Liver (tissue), 9 donors: ENCODE measurements around the gene SNAI1. TPM values are rescaled to one million over a fixed set of nuclear protein-coding genes. Genes with fewer than 3 reads are reported as not detected.

Source experiments
- DNase-seq: peaks from one replicate; pipeline ENCODE4 v3.0.0-alpha.2; 2017; ENCODE audit warnings: low spot score
- H3K27ac ChIP-seq, 2 donors: one replicate each; pipeline ENCODE4 v1.7.0; 2013; ENCODE audit warnings: inconsistent platforms in 2 of 2, low read length in 2 of 2, control low read depth in 1 of 2, low read depth in 1 of 2, mild to moderate bottlenecking in 1 of 2
- H3K27me3 ChIP-seq, 4 donors: one replicate each; pipeline versions ENCODE4 v1.6.1 to v1.7.0; 2013; ENCODE audit warnings: low read length in 3 of 4, inconsistent platforms in 1 of 4, mild to moderate bottlenecking in 1 of 4, moderate library complexity in 1 of 4; ENCODE audit not compliant: control insufficient read depth in 4 of 4, insufficient read depth in 4 of 4
- H3K36me3 ChIP-seq, 4 donors: one replicate each; pipeline versions ENCODE4 v1.6.1 to v1.7.0; 2013; ENCODE audit warnings: low read length in 3 of 4, mild to moderate bottlenecking in 3 of 4, low read depth in 1 of 4, moderate library complexity in 1 of 4; ENCODE audit not compliant: control insufficient read depth in 4 of 4, insufficient read depth in 3 of 4
- H3K4me1 ChIP-seq, 4 donors: one replicate each; pipeline versions ENCODE4 v1.6.1 to v1.7.0; 2013; ENCODE audit warnings: low read length in 3 of 4, mild to moderate bottlenecking in 3 of 4, moderate library complexity in 1 of 4; ENCODE audit not compliant: control insufficient read depth in 4 of 4, insufficient read depth in 4 of 4
- H3K4me3 ChIP-seq, 3 donors: one replicate each; pipeline versions ENCODE4 v1.6.1 to v1.7.0; 2013; ENCODE audit warnings: low read length in 3 of 3, control low read depth in 1 of 3, low read depth in 1 of 3, mild to moderate bottlenecking in 1 of 3
- H3K9ac ChIP-seq, 2 donors: one replicate each; pipeline ENCODE4 v1.7.0; 2013; ENCODE audit warnings: low read length in 2 of 2, mild to moderate bottlenecking in 2 of 2, moderate library complexity in 2 of 2, control low read depth in 1 of 2, low read depth in 1 of 2
- H3K9me3 ChIP-seq, 4 donors: one replicate each; pipeline versions ENCODE4 v1.6.1 to v1.7.0; 2013; ENCODE audit warnings: low read length in 3 of 4; ENCODE audit not compliant: control insufficient read depth in 4 of 4
- ATF3 ChIP-seq: IDR thresholded peaks from 2 replicates; pipeline ENCODE4 v1.6.1; 2016; ENCODE audit warnings: antibody characterized with exemption
- FOXA1 ChIP-seq: IDR thresholded peaks from 2 replicates; pipeline ENCODE4 v1.6.1; 2016; ENCODE audit warnings: antibody characterized with exemption
- GABPA ChIP-seq, 2 donors: IDR thresholded peaks in 1 of 2; conservative IDR thresholded peaks in 1 of 2; 2 replicates each; pipeline ENCODE4 v1.6.1; 2016; ENCODE audit warnings: antibody characterized with exemption in 2 of 2, mild to moderate bottlenecking in 1 of 2, moderate library complexity in 1 of 2
- HNF4A ChIP-seq, 2 donors: conservative IDR thresholded peaks; 2 replicates each; pipeline ENCODE4 v1.6.1; 2016; ENCODE audit warnings: antibody characterized with exemption in 2 of 2, mild to moderate bottlenecking in 2 of 2
- HNF4G ChIP-seq: IDR thresholded peaks from 2 replicates; pipeline ENCODE4 v1.6.1; 2016; ENCODE audit warnings: antibody characterized with exemption
- MAX ChIP-seq: IDR thresholded peaks from 2 replicates; pipeline ENCODE4 v1.6.1; 2016; ENCODE audit warnings: antibody characterized with exemption
- NR2F2 ChIP-seq: IDR thresholded peaks from 2 replicates; pipeline ENCODE4 v1.6.1; 2016; ENCODE audit warnings: antibody characterized with exemption
- RAD21 ChIP-seq, 2 donors: IDR thresholded peaks; 2 replicates each; pipeline ENCODE4 v1.6.1; 2016; ENCODE audit warnings: antibody characterized with exemption in 2 of 2, mild to moderate bottlenecking in 2 of 2
- REST ChIP-seq: IDR thresholded peaks from 2 replicates; pipeline ENCODE4 v1.6.1; 2016; ENCODE audit warnings: antibody characterized with exemption, mild to moderate bottlenecking
- YY1 ChIP-seq: IDR thresholded peaks from 2 replicates; pipeline ENCODE4 v1.6.1; 2016; ENCODE audit warnings: antibody characterized with exemption, mild to moderate bottlenecking
- ZBTB33 ChIP-seq: IDR thresholded peaks from 2 replicates; pipeline ENCODE4 v1.6.1; 2016; ENCODE audit warnings: antibody characterized with exemption
- WGBS: extraction: QIAGEN DNeasy Blood & Tissue Kit; methylation state at CpG from one replicate; pipeline ENCODE4 v1.1.7; 2013; 5-methylcytosine and 5-hydroxymethylcytosine counted together
- polyA plus RNA-seq, 2 donors: library from polyadenylated mRNA; stranded (reverse) in 1 of 2; unstranded in 1 of 2; fragments of 200-250 nt in 1 of 2; fragments of >200 nt in 1 of 2; fragmentation: Nextera tagmentation in 1 of 2; extraction: Ambion mirVana in 1 of 2; gene quantifications; one replicate each; pipeline versions ENCODE4 v1.2.1 to v1.2.3, GENCODE V29; 2013 to 2015
- total RNA-seq, 2 donors: library from RNA; depleted of rRNA; stranded (reverse); fragments of >200 nt; gene quantifications; one replicate each; pipeline ENCODE4 v1.2.3, GENCODE V29; 2014
- donor health status: healthy.
- donor health status: healthy.
- donor health status: healthy.
- donor health status: healthy.
- donor health status: healthy.

The SNAI1 gene
- total and polyA plus RNA-seq, 4 donors = 0.28 to 3.4 (median 0.60) TPM

GRCh38 chr20:49986049-49986448 is 3.3 kb downstream of the SNAI1 start (continued):
- TF ChIP-seq REST = no peak

- TF ChIP-seq HNF4A (conservative IDR thresholded peaks at IDR 0.05) (no peak), RAD21 (IDR thresholded peaks at IDR 0.05) (no peak), GABPA (IDR thresholded peaks at IDR 0.05 in 1 of 2, conservative IDR thresholded peaks at IDR 0.05 in 1 of 2) (no peak), MAX (no peak), REST (no peak), ZBTB33 (no peak), NR2F2 (no peak), YY1 (no peak), HNF4G (no peak), ATF3 (no peak), FOXA1 (no peak)
- peak overlapping the region; percentile 2 to 50 for H3K27ac ChIP-seq
- no peaks in the 10 kb centered on the region for H3K27me3 ChIP-seq
- DNase-seq = no peak
- peaks cover under 1 to 11% (median 3%) of the 10 kb centered on the region in 4 donors for H3K4me1 ChIP-seq
- H3K9me3 ChIP-seq = no peaks in the 10 kb centered on the region
- H3K9ac ChIP-seq = no peak overlapping the region
- WGBS = 89% methylated on average over 15 of the region's 15 CpGs
- H3K36me3 ChIP-seq = no peaks in the 10 kb centered on the region
- H3K4me3 ChIP-seq = peak overlapping the region in 1 of 3 donors; percentile 6
These were observed 4.5 kb downstream of the SNAI1 start for GRCh38 chr20:49987015-49987867.
